Subcutaneous abdominal adipose tissue (tissue), 5 donors: Measurements from ENCODE around the gene GNRH2.
"Not testable (repeated sequence)": the region's sequence is repeated elsewhere in the genome, so short reads cannot be mapped to it uniquely, and the experiment has no call there.

Experiments used
- H3K27ac ChIP-seq: one replicate; pipeline ENCODE4 v1.7.0; 2013; ENCODE audit warnings: low read depth, mild to moderate bottlenecking, inconsistent platforms, low read length, moderate library complexity
- H3K27me3 ChIP-seq, 5 donors: one replicate each; pipeline ENCODE4 v1.7.0; 2013; ENCODE audit warnings: low read length in 5 of 5, inconsistent platforms in 1 of 5; ENCODE audit not compliant: control insufficient read depth in 5 of 5, insufficient read depth in 4 of 5
- H3K36me3 ChIP-seq, 5 donors: one replicate each; pipeline ENCODE4 v1.7.0; 2013; ENCODE audit warnings: low read length in 5 of 5; ENCODE audit not compliant: control insufficient read depth in 5 of 5, insufficient read depth in 5 of 5
- H3K4me1 ChIP-seq, 5 donors: one replicate each; pipeline ENCODE4 v1.7.0; 2013; ENCODE audit warnings: low read length in 5 of 5, mild to moderate bottlenecking in 3 of 5, moderate library complexity in 1 of 5; ENCODE audit not compliant: control insufficient read depth in 5 of 5, insufficient read depth in 5 of 5
- H3K4me3 ChIP-seq, 5 donors: one replicate each; pipeline ENCODE4 v1.7.0; 2013; ENCODE audit warnings: low read length in 5 of 5, low read depth in 1 of 5
- H3K9ac ChIP-seq, 5 donors: one replicate each; pipeline ENCODE4 v1.7.0; 2013; ENCODE audit warnings: low read length in 5 of 5, mild to moderate bottlenecking in 4 of 5, moderate library complexity in 3 of 5
- H3K9me3 ChIP-seq, 5 donors: one replicate each; pipeline ENCODE4 v1.7.0; 2013; ENCODE audit warnings: low read length in 5 of 5; ENCODE audit not compliant: control insufficient read depth in 5 of 5
- donor health status: healthy.
- donor health status: healthy.
- donor health status: healthy.
- donor health status: healthy.
- donor health status: healthy.

The GNRH2 gene

GRCh38 chr20:3015302-3015701 is 28.1 kb upstream of the GNRH2 start:
- not testable (repeated sequence) for H3K9me3 ChIP-seq, H3K27ac ChIP-seq, H3K9ac ChIP-seq, H3K4me1 ChIP-seq, H3K27me3 ChIP-seq, H3K4me3 ChIP-seq
- peaks cover 12 to 40% (median 27%) of the 10 kb centered on the region in 5 donors for H3K36me3 ChIP-seq

GRCh38 chr20:3021327-3021726 is 22.1 kb upstream of the GNRH2 start:
- H3K27me3 ChIP-seq: no peaks in the 10 kb centered on the region

GRCh38 chr20:3021777-3022176 is 21.6 kb upstream of the GNRH2 start:
- Histone ChIP-seq H3K27ac (no peak overlapping the region), H3K4me1 (no peaks in the 10 kb centered on the region), H3K9me3 (no peaks in the 10 kb centered on the region), H3K36me3 (peaks cover 15 to 70% (median 64%) of the 10 kb centered on the region in 5 donors), H3K27me3 (no peaks in the 10 kb centered on the region), H3K9ac (no peak overlapping the region), H3K4me3 (no peak overlapping the region)

More at GRCh38 chr20:3021327-3021726, 22.1 kb upstream of the GNRH2 start:
- no peak overlapping the region for H3K9ac ChIP-seq
- peaks cover 15 to 67% (median 59%) of the 10 kb centered on the region in 5 donors for H3K36me3 ChIP-seq
- H3K27ac ChIP-seq: no peak overlapping the region
- H3K4me3 ChIP-seq: no peak overlapping the region
- H3K4me1 ChIP-seq: no peaks in the 10 kb centered on the region
- no peaks in the 10 kb centered on the region for H3K9me3 ChIP-seq

GRCh38 chr20:3022559-3023490 is 20.6 kb upstream of the GNRH2 start:
- not testable (repeated sequence) for H3K4me1 ChIP-seq, H3K9me3 ChIP-seq, H3K4me3 ChIP-seq, H3K27me3 ChIP-seq, H3K9ac ChIP-seq, H3K27ac ChIP-seq
- peaks cover 8 to 74% (median 67%) of the 10 kb centered on the region in 5 donors for H3K36me3 ChIP-seq

DNA sequence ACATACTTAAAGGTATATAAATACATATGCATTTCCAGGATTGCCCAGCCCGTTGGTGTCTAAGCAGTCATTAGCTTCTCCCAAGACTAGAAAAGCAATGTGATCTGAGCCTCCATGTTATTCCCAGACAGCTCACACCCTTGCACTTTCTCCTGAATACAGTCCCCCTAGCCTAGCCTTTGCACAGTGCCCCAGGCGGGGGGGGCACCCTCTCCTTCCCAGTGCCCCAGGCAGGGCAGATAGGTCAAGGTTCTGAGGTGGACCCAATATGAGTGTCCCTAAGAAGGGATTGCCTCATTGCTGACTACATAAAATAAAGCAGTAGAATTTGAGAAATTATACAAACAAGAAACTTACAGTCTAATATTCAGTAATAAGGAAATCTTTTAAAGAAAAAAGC is 15.4 kb upstream of the GNRH2 start:
- Histone ChIP-seq H3K36me3 (peaks cover 9 to 79% (median 65%) of the 10 kb centered on the region in 5 donors), H3K9ac (no peak overlapping the region), H3K9me3 (no peaks in the 10 kb centered on the region), H3K27me3 (no peaks in the 10 kb centered on the region), H3K4me1 (peaks cover under 1 to 9% (median 3%) of the 10 kb centered on the region in 5 donors), H3K27ac (no peak overlapping the region), H3K4me3 (no peak overlapping the region)

GRCh38 chr20:3031524-3032147 is 11.8 kb upstream of the GNRH2 start:
- no peak overlapping the region for H3K4me3 ChIP-seq
- H3K36me3 ChIP-seq: peaks cover 2 to 74% (median 57%) of the 10 kb centered on the region in 5 donors
- H3K4me1 ChIP-seq: peaks cover 2 to 13% (median 7%) of the 10 kb centered on the region in 5 donors
- no peaks in the 10 kb centered on the region for H3K27me3 ChIP-seq
- no peak overlapping the region for H3K9ac ChIP-seq
- H3K27ac ChIP-seq: no peak overlapping the region
- no peaks in the 10 kb centered on the region for H3K9me3 ChIP-seq

- Histone ChIP-seq H3K36me3 (peaks cover 2 to 74% (median 57%) of the 10 kb centered on the region in 5 donors), H3K9me3 (no peaks in the 10 kb centered on the region), H3K27ac (no peak overlapping the region), H3K4me3 (no peak overlapping the region), H3K4me1 (peaks cover 2 to 13% (median 7%) of the 10 kb centered on the region in 5 donors), H3K9ac (peak overlapping the region in 1 of 5 donors; percentile 25), H3K27me3 (no peaks in the 10 kb centered on the region)
Measured at GRCh38 chr20:3032624-3033023, 10.8 kb upstream of the GNRH2 start.

GRCh38 chr20:3037654-3038053 is 5.8 kb upstream of the GNRH2 start:
- Histone ChIP-seq H3K9ac (no peak overlapping the region), H3K4me1 (peaks cover 2 to 19% (median 19%) of the 10 kb centered on the region in 5 donors), H3K36me3 (peaks cover 5 to 72% (median 60%) of the 10 kb centered on the region in 5 donors), H3K4me3 (no peak overlapping the region), H3K27ac (no peak overlapping the region), H3K9me3 (no peaks in the 10 kb centered on the region), H3K27me3 (no peaks in the 10 kb centered on the region)

DNA sequence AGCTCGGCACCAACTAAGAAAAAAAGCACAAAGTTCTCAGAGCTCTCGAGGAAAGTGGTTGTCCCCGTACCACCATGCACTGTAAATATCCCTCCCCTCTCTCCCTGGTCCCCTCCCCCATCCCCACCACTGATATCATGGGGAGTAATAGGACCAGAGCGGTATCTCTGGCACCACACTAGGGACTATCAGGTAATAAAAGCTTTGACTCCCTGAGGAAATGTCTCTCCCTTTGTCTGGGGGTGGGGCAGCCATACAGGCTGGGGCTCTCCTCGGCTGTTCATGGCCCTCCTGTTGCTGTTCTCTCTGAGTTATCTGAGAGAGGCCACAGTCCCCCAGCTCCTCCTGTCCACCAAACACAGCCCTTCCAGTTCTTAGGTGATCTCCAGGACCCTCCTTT is 5.0 kb upstream of the GNRH2 start:
- no peak overlapping the region for H3K9ac ChIP-seq
- no peaks in the 10 kb centered on the region for H3K27me3 ChIP-seq
- H3K9me3 ChIP-seq: no peaks in the 10 kb centered on the region
- H3K27ac ChIP-seq: no peak overlapping the region
- no peak overlapping the region for H3K4me3 ChIP-seq
- H3K36me3 ChIP-seq: peaks cover 5 to 67% (median 60%) of the 10 kb centered on the region in 5 donors
- H3K4me1 ChIP-seq: peaks cover 0 to 18% (median 16%) of the 10 kb centered on the region in 5 donors

DNA sequence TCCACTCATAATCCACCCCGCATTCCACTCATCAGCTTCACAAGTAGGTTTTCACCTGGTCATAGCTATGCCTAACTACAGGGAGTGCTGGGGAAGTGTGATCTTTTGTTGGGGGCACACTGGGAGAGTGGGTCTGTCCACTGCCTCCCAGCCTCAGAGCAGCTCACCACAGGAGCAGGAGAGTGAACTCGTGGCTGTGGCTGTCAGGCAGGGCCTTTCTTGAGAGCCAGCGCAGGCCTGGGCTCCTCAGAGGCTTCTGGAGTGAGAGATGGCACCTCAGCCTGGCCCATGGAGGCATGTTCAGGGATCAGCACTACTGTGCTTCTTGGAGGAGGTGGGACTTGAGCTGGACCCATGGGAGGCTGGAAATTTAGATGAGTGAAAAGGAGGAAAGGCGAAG is 4.0 kb upstream of the GNRH2 start:
- no peaks in the 10 kb centered on the region for H3K27me3 ChIP-seq
- peaks cover 0 to 18% (median 16%) of the 10 kb centered on the region in 5 donors for H3K4me1 ChIP-seq
- no peak overlapping the region for H3K4me3 ChIP-seq
- no peak overlapping the region for H3K27ac ChIP-seq
- H3K9ac ChIP-seq: no peak overlapping the region
- no peaks in the 10 kb centered on the region for H3K9me3 ChIP-seq
- peaks cover 5 to 64% (median 60%) of the 10 kb centered on the region in 5 donors for H3K36me3 ChIP-seq
